Panc1 (cell line): ENCODE data around the gene BRPF1. TPM values are rescaled to one million over a fixed set of nuclear protein-coding genes. Genes with fewer than 3 reads are reported as not detected.

ENCODE experiments used
- ATAC-seq: fragments of 200-7000 bp; cut with Tn5 transposase; 2 replicates; pipeline ENCODE4 v1.9.1; 2020; ENCODE audit warnings: mild to moderate bottlenecking, moderate library complexity
- BruUV-seq: library from RNA; stranded (reverse); fragments of 400-500 nt; replicated peaks from 2 replicates; lab custom pipeline; 2021; lab: Mats Ljungman, UMichigan
- CTCF ChIA-PET: fragments of 300-600 bp; sonication (Branson Sonifier 250); formaldehyde crosslinking; loops from one replicate; lab custom pipeline; 2022; ENCODE audit warnings: antibody characterized with exemption; lab: Charles Lee
- POLR2A ChIA-PET: fragments of 300-600 bp; sonication (Branson Sonifier 250); formaldehyde crosslinking; loops from one replicate; lab custom pipeline; 2022; ENCODE audit warnings: antibody characterized with exemption; lab: Charles Lee
- DNase-seq: peaks from one replicate; pipeline ENCODE4 v3.0.0-alpha.2; 2010; ENCODE audit warnings: low read depth, low spot score
- H3K27ac ChIP-seq: 2 replicates; pipeline ENCODE4 v1.5.1; 2011; ENCODE audit warnings: mild to moderate bottlenecking, low read length, inconsistent platforms
- H3K27me3 ChIP-seq: fragments of 200-500 bp; sonication (Bioruptor generic); 2 replicates; pipeline ENCODE4 v1.6.0; 2014; ENCODE audit warnings: low read length, inconsistent platforms; ENCODE audit not compliant: control insufficient read depth, insufficient read depth
- H3K36me3 ChIP-seq: fragments of 200-500 bp; sonication (Bioruptor generic); 2 replicates; pipeline ENCODE4 v1.5.1; 2014; ENCODE audit warnings: inconsistent platforms, mild to moderate bottlenecking, low read length, moderate library complexity; ENCODE audit not compliant: control insufficient read depth, insufficient read depth
- H3K4me1 ChIP-seq: 2 replicates; pipeline ENCODE4 v1.5.1; 2011; ENCODE audit warnings: inconsistent platforms, mild to moderate bottlenecking, low read length, moderate library complexity; ENCODE audit not compliant: control insufficient read depth, insufficient read depth
- H3K4me3 ChIP-seq, 2 experiments: 2 replicates each; pipeline ENCODE4 v1.5.1; 2011 to 2012; ENCODE audit warnings: low read depth in 2 of 2, low read length in 2 of 2, mild to moderate bottlenecking in 2 of 2, inconsistent platforms in 1 of 2, moderate library complexity in 1 of 2
- H3K9me3 ChIP-seq: fragments of 200-500 bp; sonication (Bioruptor generic); 2 replicates; pipeline ENCODE4 v1.5.1; 2014; ENCODE audit warnings: low read depth, mild to moderate bottlenecking, inconsistent platforms, low read length, moderate library complexity; ENCODE audit not compliant: control insufficient read depth, insufficient read depth
- CTCF ChIP-seq: fragments of 450-650 bp; IDR thresholded peaks from 2 replicates; pipeline ENCODE4 v1.5.1; 2017; ENCODE audit warnings: mild to moderate bottlenecking
- POLR2AphosphoS5 ChIP-seq: IDR thresholded peaks from 2 replicates; pipeline ENCODE4 v1.6.1; 2012; ENCODE audit warnings: mild to moderate bottlenecking, low read depth, low read length, moderate library complexity
- REST ChIP-seq, 2 experiments: IDR thresholded peaks; 2 replicates each; pipeline ENCODE4 v1.6.1; 2011 to 2012; ENCODE audit warnings: low read depth in 2 of 2, control low read depth in 1 of 2, low read length in 1 of 2, mild to moderate bottlenecking in 1 of 2, moderate library complexity in 1 of 2; ENCODE audit not compliant: insufficient read depth in 1 of 2
- SIN3A ChIP-seq: IDR thresholded peaks from 2 replicates; pipeline ENCODE4 v1.6.1; 2012; ENCODE audit warnings: low read depth, mild to moderate bottlenecking, low read length, moderate library complexity, borderline replicate concordance; ENCODE audit not compliant: insufficient read depth
- TCF7L2 ChIP-seq: IDR thresholded peaks from 2 replicates; pipeline ENCODE4 v1.6.1; 2011; ENCODE audit warnings: mild to moderate bottlenecking, low read depth, low read length, inconsistent platforms
- in situ Hi-C: cut with HindIII; loops from 2 replicates; pipeline ENCODE4 v1.10.0; 2016; ENCODE audit warnings: low sequenced_read_pairs, low pct_unique_long_range_greater_than_20kb
- intact Hi-C: fragments of 100-400 bp; cut with micrococcal nuclease; formaldehyde crosslinking; loops from one replicate; pipeline ENCODE4 v1.10.0; 2022; ENCODE audit not compliant: unreplicated experiment
- total RNA-seq: library from RNA; stranded (reverse); gene quantifications from one replicate; pipeline ENCODE4 v1.2.1, GENCODE V29; 2021; ENCODE audit not compliant: unreplicated experiment

Gene BRPF1
- total RNA-seq, 1 experiment from 2014 or later, result 17.4 TPM

GRCh38 chr3:9721015-9721699 is 10.4 kb upstream of the BRPF1 start:
- in situ Hi-C loops, result no loop called here
- intact Hi-C loops, result no loop called here
- ChIA-PET CTCF (interaction anchor here (0.7 to 0.9 kb wide), 2 partner anchors 16 to 180 kb away, joined by 3 read pairs; no protein-coding TSS in a partner anchor), POLR2A (no interaction called here)
- Histone ChIP-seq H3K27ac (no peak overlapping the region), H3K4me3 (no peak overlapping the region), H3K36me3 (no peaks in the 10 kb centered on the region), H3K9me3 (no peaks in the 10 kb centered on the region), H3K27me3 (no peaks in the 10 kb centered on the region; the same call in 1 of the 2 replicates), H3K4me1 (no peaks in the 10 kb centered on the region)
- TF ChIP-seq SIN3A (no peak), POLR2AphosphoS5 (no peak), TCF7L2 (no peak), REST (IDR thresholded peaks at IDR 0.05; ENCODE audit: insufficient read depth in 1 of 2, low read depth in 2 of 2, low read length in 1 of 2) (no peak), CTCF (no peak)
- DNase-seq (no peak), ATAC-seq (no peak)
- no TSS peak for BruUV-seq

- POLR2A ChIA-PET, result no interaction called here
- no TSS peak for BruUV-seq
- DNase-seq, result no peak
- Histone ChIP-seq H3K27ac (no peak overlapping the region), H3K4me1 (no peaks in the 10 kb centered on the region), H3K27me3 (no peaks in the 10 kb centered on the region; the same call in 1 of the 2 replicates), H3K9me3 (no peaks in the 10 kb centered on the region), H3K4me3 (no peak overlapping the region), H3K36me3 (no peaks in the 10 kb centered on the region)
- intact Hi-C loops, result no loop called here
- in situ Hi-C loops, result no loop called here
- no peak for TF ChIP-seq REST (IDR thresholded peaks at IDR 0.05; ENCODE audit: insufficient read depth in 1 of 2, low read depth in 2 of 2, low read length in 1 of 2)
- no peak for TF ChIP-seq POLR2AphosphoS5
- CTCF ChIA-PET, result interaction anchor here (0.5 to 0.9 kb wide), 3 partner anchors 17 to 219 kb away, joined by 3 read pairs; no protein-coding TSS in a partner anchor
- no peak for ATAC-seq
Measured at GRCh38 chr3:9721700-9722060, 9.9 kb upstream of the BRPF1 start.
